Uterus (tissue), 4 donors: ENCODE data around the gene MCTP1. TPM values are rescaled to one million over a fixed set of nuclear protein-coding genes. Genes with fewer than 3 reads are reported as not detected.
"Not testable (repeated sequence)": the region's sequence is repeated elsewhere in the genome, so short reads cannot be mapped to it uniquely, and the experiment has no call there.

Source experiments
- DNase-seq, 2 donors: peaks; one replicate each; pipeline ENCODE4 v3.0.0-alpha.2; 2019 to 2020
- H3K27ac ChIP-seq, 2 donors: fragments of 200-600 bp; sonication (generic); 1 replicate in 1 of 2; 2 replicates in 1 of 2; pipeline ENCODE4 v1.5.1; 2016 to 2018
- H3K27me3 ChIP-seq, 2 donors: fragments of 200-600 bp; sonication (generic); one replicate each; pipeline ENCODE4 v1.5.1; 2018 to 2019; ENCODE audit warnings: control low read depth in 1 of 2
- H3K36me3 ChIP-seq, 2 donors: fragments of 200-600 bp; sonication (generic); one replicate each; pipeline ENCODE4 v1.5.1; 2019; ENCODE audit warnings: control low read depth in 1 of 2
- H3K4me1 ChIP-seq, 2 donors: fragments of 200-600 bp; sonication (generic); one replicate each; pipeline ENCODE4 v1.5.1; 2018 to 2019; ENCODE audit warnings: control low read depth in 1 of 2
- H3K4me3 ChIP-seq, 2 donors: fragments of 200-600 bp; sonication (generic); 1 replicate in 1 of 2; 2 replicates in 1 of 2; pipeline ENCODE4 v1.5.1; 2018 to 2019; ENCODE audit warnings: mild to moderate bottlenecking in 1 of 2
- H3K9me3 ChIP-seq, 2 donors: fragments of 200-600 bp; sonication (generic); one replicate each; pipeline ENCODE4 v1.5.1; 2019; ENCODE audit warnings: control low read depth in 1 of 2
- POLR2A ChIP-seq, 2 donors: fragments of 450-650 bp; IDR thresholded peaks; one replicate each; pipeline ENCODE4 v1.6.1; 2016; ENCODE audit warnings: antibody characterized with exemption in 2 of 2, mild to moderate bottlenecking in 1 of 2, moderate library complexity in 1 of 2
- intact Hi-C: fragments of 100-400 bp; cut with DNase I; formaldehyde crosslinking; loops from one replicate; pipeline ENCODE4 v1.15.1; 2023; ENCODE audit warnings: low total_unique reads
- total RNA-seq, 4 donors: library from RNA; depleted of rRNA in 3 of 4; stranded (reverse); fragments of >200 nt in 3 of 4; gene quantifications; one replicate each; pipeline versions ENCODE4 v1.1.0 to v1.2.4, GENCODE V29; 2014 to 2023
- TF ChIP-seq, protein P1 (sequence below), 4 experiments: fragments of 200-600 bp in 2 of 4; fragments of 450-650 bp in 2 of 4; sonication (generic) in 2 of 4; IDR thresholded peaks; one replicate each; pipeline ENCODE4 v1.5.1; 2016 to 2019; ENCODE audit warnings: antibody characterized with exemption in 4 of 4, mild to moderate bottlenecking in 2 of 4, moderate library complexity in 1 of 4
- donor health status: DM: yes; HTN: yes; CAD: no.

Gene MCTP1
- total RNA-seq, 4 donors from 2014 or later = 25.3 to 114 (median 27.6) TPM

DNA sequence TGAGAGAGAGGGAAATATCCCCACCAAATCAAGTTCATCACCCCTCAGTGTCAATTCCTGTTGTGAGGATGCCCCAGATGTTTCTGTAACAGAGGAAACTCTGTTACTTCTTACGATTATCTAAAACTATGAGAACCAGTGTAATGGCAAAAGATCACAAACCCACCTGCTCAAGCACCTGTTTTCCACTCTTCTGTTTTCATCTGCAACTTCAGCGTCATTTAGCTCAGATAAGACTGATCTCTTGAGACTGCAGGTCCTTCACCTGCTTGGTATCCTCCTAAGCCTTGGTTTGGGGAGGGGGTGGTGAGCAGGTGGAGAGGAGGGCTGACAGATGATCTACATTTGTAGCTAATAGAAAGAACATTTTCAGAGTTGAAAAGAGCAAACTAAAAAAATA, 437.2 kb downstream of the MCTP1 start:
- Histone ChIP-seq H3K27me3 (no peaks in the 10 kb centered on the region), H3K27ac (no peak overlapping the region), H3K36me3 (no peaks in the 10 kb centered on the region), H3K4me1 (peaks cover 0 to 6% of the 10 kb centered on the region in 2 donors), H3K9me3 (no peaks in the 10 kb centered on the region), H3K4me3 (no peak overlapping the region)
- no peak for DNase-seq
- no peak for TF ChIP-seq POLR2A (IDR thresholded peaks at IDR 0.05)
- TF ChIP-seq, protein P1, sequence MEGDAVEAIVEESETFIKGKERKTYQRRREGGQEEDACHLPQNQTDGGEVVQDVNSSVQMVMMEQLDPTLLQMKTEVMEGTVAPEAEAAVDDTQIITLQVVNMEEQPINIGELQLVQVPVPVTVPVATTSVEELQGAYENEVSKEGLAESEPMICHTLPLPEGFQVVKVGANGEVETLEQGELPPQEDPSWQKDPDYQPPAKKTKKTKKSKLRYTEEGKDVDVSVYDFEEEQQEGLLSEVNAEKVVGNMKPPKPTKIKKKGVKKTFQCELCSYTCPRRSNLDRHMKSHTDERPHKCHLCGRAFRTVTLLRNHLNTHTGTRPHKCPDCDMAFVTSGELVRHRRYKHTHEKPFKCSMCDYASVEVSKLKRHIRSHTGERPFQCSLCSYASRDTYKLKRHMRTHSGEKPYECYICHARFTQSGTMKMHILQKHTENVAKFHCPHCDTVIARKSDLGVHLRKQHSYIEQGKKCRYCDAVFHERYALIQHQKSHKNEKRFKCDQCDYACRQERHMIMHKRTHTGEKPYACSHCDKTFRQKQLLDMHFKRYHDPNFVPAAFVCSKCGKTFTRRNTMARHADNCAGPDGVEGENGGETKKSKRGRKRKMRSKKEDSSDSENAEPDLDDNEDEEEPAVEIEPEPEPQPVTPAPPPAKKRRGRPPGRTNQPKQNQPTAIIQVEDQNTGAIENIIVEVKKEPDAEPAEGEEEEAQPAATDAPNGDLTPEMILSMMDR (IDR thresholded peaks at IDR 0.05) = no peak
- intact Hi-C loops = no loop called here

DNA sequence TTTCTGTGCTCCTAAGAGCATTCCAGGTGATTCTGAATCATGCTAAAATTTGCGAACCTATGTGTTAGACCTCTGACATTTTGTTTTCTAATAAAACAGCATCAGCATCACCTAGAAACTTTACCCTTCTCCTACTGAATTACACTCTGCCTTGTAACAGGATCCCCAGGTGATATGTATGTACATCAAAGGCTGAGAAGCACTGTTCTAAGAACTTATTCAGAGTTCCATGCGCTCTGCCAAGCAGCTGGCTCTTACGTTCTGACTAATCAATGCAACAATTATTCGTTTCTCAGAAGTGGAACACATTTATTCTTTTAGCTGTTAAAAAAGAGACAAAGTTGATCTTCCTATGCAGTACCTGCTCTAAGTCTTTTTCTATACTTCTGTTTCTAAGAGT, 437.9 kb downstream of the MCTP1 start:
- intact Hi-C loops = no loop called here
- Histone ChIP-seq H3K9me3 (no peaks in the 10 kb centered on the region), H3K4me3 (no peak overlapping the region), H3K36me3 (no peaks in the 10 kb centered on the region), H3K27me3 (no peaks in the 10 kb centered on the region), H3K27ac (no peak overlapping the region), H3K4me1 (peaks cover 0 to 6% of the 10 kb centered on the region in 2 donors)
- TF ChIP-seq, protein P1 (IDR thresholded peaks at IDR 0.05) = no peak
- no peak for TF ChIP-seq POLR2A (IDR thresholded peaks at IDR 0.05)
- no peak for DNase-seq

DNA sequence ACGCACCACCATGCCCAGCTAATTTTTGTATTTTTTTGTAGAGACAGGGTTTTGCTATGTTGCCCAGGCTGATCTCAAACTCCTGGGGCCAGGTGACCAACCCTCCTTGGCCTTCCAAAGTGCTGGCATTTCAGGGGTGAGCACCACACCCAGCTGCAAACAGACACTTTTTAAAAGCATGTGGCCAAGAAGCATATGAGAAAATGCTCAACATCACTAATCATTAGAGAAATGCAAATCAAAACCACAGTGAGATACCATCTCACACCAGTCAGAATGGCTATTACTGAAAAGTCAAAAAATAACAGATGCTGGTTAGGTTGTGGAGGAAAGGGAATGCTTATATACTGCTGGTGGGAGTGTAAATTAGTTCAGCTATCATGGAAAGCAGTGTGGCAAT, 439.2 kb downstream of the MCTP1 start:
- H3K27ac ChIP-seq, H3K36me3 ChIP-seq, H3K9me3 ChIP-seq, DNase-seq, H3K27me3 ChIP-seq, intact Hi-C loops, H3K4me3 ChIP-seq, H3K4me1 ChIP-seq: not testable (repeated sequence)

DNA sequence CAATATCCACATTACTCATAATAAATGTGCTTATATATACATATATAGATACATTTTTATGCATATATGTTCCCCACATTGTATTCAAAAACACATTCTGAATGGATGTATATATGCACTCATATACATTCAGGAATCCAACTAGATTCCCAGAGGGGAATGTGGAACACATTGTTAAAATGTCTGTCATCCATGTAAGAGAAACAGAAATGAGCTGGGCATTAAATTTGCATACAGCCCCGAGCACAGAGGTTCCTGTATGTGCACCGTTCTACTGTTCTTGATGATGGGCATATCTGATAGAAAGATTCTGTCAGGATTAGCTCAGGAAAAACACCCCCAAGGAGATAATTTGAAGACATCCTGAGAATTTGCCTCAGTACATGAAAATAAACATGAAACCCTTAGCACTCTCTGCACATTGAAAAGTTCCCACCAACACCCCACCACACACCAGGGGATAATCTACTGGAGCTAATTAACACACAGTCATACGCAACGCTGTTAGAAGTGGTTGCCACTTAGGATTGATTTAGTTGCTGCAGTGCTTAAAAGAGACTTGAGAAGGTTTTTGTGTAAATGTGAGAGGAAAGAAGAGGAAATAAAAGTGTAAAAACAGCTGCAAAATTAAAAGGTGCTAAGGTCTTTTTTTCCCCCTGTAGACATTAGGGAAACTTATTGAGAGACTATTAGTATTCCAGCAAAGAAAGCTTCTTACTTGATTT, 443.1 kb downstream of the MCTP1 start:
- Histone ChIP-seq H3K27me3 (no peaks in the 10 kb centered on the region), H3K9me3 (no peaks in the 10 kb centered on the region), H3K4me1 (no peaks in the 10 kb centered on the region), H3K4me3 (no peak overlapping the region), H3K27ac (no peak overlapping the region), H3K36me3 (no peaks in the 10 kb centered on the region)
- intact Hi-C loops = no loop called here
- no peak for DNase-seq
- TF ChIP-seq, protein P1 (IDR thresholded peaks at IDR 0.05) = no peak
- no peak for TF ChIP-seq POLR2A (IDR thresholded peaks at IDR 0.05)

DNA sequence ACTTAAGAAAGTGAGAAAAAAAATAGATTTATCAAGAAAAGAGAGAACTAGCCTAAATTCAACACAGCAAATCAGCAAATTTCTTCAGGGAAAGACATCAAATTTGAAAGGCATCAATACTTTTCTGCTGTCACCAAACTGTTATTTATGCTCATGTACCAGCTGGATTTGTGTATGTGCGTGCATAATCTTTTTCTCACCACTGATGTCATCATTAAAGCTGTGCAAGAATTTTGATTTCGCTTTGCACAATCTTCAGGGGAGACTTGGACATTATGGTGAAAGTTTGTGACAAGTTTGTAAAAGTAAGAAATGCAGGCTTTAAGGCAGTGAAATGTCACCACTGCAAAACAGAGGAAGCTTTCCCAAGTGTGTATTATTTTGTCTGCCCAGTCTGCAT, 451.0 kb downstream of the MCTP1 start:
- intact Hi-C loops = no loop called here

More for the DNA sequence above, 451.0 kb downstream of the MCTP1 start:
- H3K4me1 ChIP-seq = no peaks in the 10 kb centered on the region
- TF ChIP-seq POLR2A (IDR thresholded peaks at IDR 0.05) = no peak
- TF ChIP-seq, protein P1 (IDR thresholded peaks at IDR 0.05) = no peak
- H3K9me3 ChIP-seq = no peaks in the 10 kb centered on the region
- no peak overlapping the region for H3K27ac ChIP-seq
- H3K4me3 ChIP-seq = no peak overlapping the region
- no peak for DNase-seq
- H3K27me3 ChIP-seq = no peaks in the 10 kb centered on the region
- H3K36me3 ChIP-seq = no peaks in the 10 kb centered on the region
